Activated naive CD8-positive, alpha-beta T cell treated with anti-CD3 and anti-CD28 coated beads, Interleukin-2, amount 10 ng/mL, durations not matched to agents 7 days and 5 days (primary cell): ENCODE data around the gene NAXE. TPM values are rescaled to one million over a fixed set of nuclear protein-coding genes. Genes with fewer than 3 reads are reported as not detected.
"Not testable (repeated sequence)": the region's sequence is repeated elsewhere in the genome, so short reads cannot be mapped to it uniquely, and the experiment has no call there.

Source experiments
- ATAC-seq: fragments of 150-1000 bp; cut with Tn5 transposase; one replicate; pipeline ENCODE4 v1.10.0; 2021; ENCODE audit warnings: low read depth, moderate library complexity
- POLR2A ChIA-PET: fragments of 350-600 bp; sonication (Branson Sonifier 250); formaldehyde crosslinking; loops from one replicate; lab custom pipeline; 2021; ENCODE audit warnings: antibody characterized with exemption; lab: Charles Lee
- DNase-seq: peaks from one replicate; pipeline ENCODE4 v3.0.0; 2021
- H3K27ac Mint-ChIP-seq: one replicate; pipeline ENCODE4 v1.8.0; 2022; ENCODE audit warnings: mild to moderate bottlenecking, mixed read lengths
- H3K27me3 Mint-ChIP-seq: one replicate; pipeline ENCODE4 v1.8.0; 2022; ENCODE audit warnings: mild to moderate bottlenecking, moderate library complexity, mixed read lengths
- H3K36me3 Mint-ChIP-seq: one replicate; pipeline ENCODE4 v1.8.0; 2021; ENCODE audit warnings: mild to moderate bottlenecking, mixed read lengths
- H3K4me1 Mint-ChIP-seq: one replicate; pipeline ENCODE4 v1.8.0; 2021; ENCODE audit warnings: mixed read lengths
- H3K4me3 Mint-ChIP-seq: one replicate; pipeline ENCODE4 v1.8.0; 2022; ENCODE audit warnings: mild to moderate bottlenecking, moderate library complexity, mixed read lengths
- H3K9me3 Mint-ChIP-seq: one replicate; pipeline ENCODE4 v1.8.0; 2021; ENCODE audit warnings: mixed read lengths
- total RNA-seq, 2 experiments: library from RNA; stranded (reverse); gene quantifications; one replicate each; pipeline ENCODE4 v1.2.3, GENCODE V29; 2021

The NAXE gene
- total RNA-seq, 2 experiments from 2014 or later, result 53.8 TPM

DNA sequence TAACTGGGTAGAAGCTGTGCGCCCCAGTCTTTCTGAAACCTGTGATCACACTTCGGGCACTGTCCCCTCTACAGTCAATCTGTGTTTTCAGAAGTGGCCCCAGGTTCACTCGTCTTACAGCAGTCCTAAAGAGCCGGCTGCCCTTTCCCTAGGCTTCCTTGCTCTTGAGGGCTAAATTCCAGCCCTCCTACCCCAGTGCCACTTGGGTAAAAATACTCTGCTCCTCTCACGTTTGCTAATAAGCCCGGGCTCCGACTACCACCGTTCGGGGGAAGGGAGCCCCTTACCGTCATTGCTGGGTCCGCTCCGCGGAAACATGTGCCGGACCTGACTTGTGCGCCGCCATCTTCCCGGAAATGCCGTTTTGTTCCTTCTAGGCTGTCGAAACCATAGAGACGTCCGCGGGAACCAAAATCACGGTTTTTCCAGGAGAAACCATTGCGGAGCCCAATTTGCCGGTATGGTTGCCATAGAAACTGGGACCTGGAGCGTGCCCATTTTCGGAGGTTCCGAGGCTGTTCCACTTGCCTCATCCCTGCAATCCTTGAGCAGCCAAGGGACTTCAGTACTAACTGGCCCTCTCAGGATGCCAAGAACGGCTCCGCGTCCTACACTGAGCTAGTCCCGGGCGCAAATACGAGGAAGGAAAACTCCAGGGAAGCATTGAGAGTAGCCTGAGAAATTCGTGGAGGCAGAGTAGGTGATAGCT lies 9.7 kb downstream of the NAXE start, which contains the start of gene GPATCH4:
Gene GPATCH4 (minus strand): TSS at position 358 of the 709 bp plus-strand sequence.
- peak within 1 kb of the TSS; percentile 99 for H3K4me3 Mint-ChIP-seq
- peak within 1 kb of the TSS; percentile 96 for H3K27ac Mint-ChIP-seq
- H3K27me3 Mint-ChIP-seq, result no peaks in the 10 kb centered on the region

GRCh38 chr1:156601892-156602291 lies 10.3 kb downstream of the NAXE start:
- POLR2A ChIA-PET, result interaction anchor here (0.6 to 4.1 kb wide), 8 partner anchors 10 to 549 kb away, joined by 3 to 30 read pairs (median 5); partner anchors contain the start of genes MEF2D and NAXE
- no peak for DNase-seq
- no peaks in the 10 kb centered on the region for H3K27me3 Mint-ChIP-seq
- H3K4me1 Mint-ChIP-seq, result peaks cover 29% of the 10 kb centered on the region
- peak overlapping the region; percentile 99 for H3K4me3 Mint-ChIP-seq
- H3K36me3 Mint-ChIP-seq, result peaks cover 11% of the 10 kb centered on the region
- H3K27ac Mint-ChIP-seq, result peak overlapping the region; percentile 96
- no peaks in the 10 kb centered on the region for H3K9me3 Mint-ChIP-seq
- ATAC-seq, result no peak

More for the DNA sequence above, 9.7 kb downstream of the NAXE start, which contains the start of gene GPATCH4:
- DNase-seq, result peak; percentile 84
- H3K9me3 Mint-ChIP-seq, result no peaks in the 10 kb centered on the region
- POLR2A ChIA-PET, result interaction anchor here (0.6 to 4.1 kb wide), 8 partner anchors 10 to 549 kb away, joined by 3 to 30 read pairs (median 5); partner anchors contain the start of genes MEF2D and NAXE
- ATAC-seq, result peak; percentile 76
- peaks cover 13% of the 10 kb centered on the region for H3K36me3 Mint-ChIP-seq
- peaks cover 29% of the 10 kb centered on the region for H3K4me1 Mint-ChIP-seq

DNA sequence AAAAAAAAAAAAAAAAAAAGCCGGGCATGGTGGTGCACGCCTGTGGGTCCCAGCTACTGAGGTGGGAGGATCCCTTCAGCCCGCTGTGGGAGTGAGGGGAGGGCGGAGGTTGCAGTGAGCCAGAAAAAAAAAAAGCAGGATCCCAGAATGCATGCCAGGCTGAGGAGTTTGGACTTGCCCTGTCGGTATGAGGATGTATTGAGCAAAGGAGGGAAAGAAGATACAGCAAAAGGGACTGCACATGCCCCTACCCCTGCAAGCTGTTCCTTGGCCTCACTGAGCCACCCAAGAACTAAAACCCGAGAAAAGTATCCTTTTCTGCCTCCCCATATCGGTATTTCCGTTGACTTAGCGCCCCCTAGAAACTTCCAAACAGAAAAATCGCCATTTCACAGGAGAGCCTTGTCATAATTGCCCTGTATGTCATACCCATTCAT lies 11.0 kb downstream of the NAXE start:
- Mint-ChIP-seq H3K4me1 (peaks cover 30% of the 10 kb centered on the region), H3K36me3 (peaks cover 9% of the 10 kb centered on the region), H3K9me3 (no peaks in the 10 kb centered on the region), H3K27ac (no peak overlapping the region), H3K27me3 (no peaks in the 10 kb centered on the region), H3K4me3 (peak overlapping the region; percentile 50)
- POLR2A ChIA-PET, result interaction anchor here (0.7 to 4.1 kb wide), 4 partner anchors 11 to 145 kb away, joined by 3 to 30 read pairs (median 12); partner anchors contain the start of genes MEF2D and NAXE
- no peak for ATAC-seq
- DNase-seq, result peak; percentile 18

DNA sequence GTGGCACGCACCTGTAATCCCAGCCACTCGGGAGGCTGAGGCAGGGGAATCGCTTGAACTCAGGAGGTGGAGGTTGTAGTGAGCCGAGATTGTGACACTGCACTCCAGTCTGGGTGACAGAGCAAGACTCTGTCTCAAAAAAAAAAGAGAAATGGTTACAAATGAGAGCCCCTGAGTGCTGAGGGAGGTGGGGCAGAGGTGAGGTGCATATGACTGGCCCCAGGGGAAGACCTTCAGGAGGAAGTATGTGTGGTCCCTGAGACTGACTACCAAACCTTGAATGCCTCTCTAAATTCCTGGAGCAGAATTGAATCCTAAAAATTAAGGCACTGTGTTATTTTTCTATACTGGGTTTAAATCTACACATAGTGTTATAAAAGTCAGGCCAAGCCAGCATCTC lies 15.8 kb downstream of the NAXE start:
- not testable (repeated sequence) for H3K4me1 Mint-ChIP-seq, ATAC-seq
- H3K27me3 Mint-ChIP-seq, result peaks cover 11% of the 10 kb centered on the region

DNA sequence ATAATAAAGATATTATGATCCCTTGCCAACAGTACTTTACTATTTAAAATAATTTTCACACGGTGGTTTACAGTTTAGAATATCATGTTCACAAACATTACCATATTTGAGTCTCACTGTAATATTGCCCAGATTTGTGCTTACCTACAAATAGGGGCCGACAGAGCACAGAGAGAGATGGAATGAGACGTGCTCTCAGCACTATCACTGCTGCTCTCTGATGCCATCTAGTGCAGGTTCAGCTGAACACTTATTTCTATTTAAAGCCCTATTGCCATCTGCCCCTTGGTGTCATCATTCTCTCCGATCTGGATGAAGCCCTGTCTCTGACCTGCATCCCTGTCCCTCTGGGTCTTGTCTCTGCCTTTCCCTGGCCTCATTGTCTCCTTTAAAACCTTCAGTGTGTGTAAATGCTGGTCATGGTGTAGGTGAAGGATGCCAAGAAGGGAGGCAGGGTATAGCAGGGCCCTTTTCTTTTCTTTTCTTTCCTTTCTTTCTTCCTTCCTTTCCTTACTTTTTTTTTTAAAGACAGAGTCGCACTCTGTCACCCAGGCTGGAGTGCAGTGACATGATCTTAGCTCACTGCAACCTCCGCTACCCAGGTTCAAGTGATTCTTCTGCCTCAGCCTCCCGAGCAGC lies 16.6 kb downstream of the NAXE start:
- POLR2A ChIA-PET, result interaction anchor here (1.1 to 1.8 kb wide), 2 partner anchors 17 to 22 kb away, joined by 3 to 8 read pairs; partner anchors contain the start of gene NAXE
- Mint-ChIP-seq H3K4me1 (peaks cover 6% of the 10 kb centered on the region), H3K9me3 (no peaks in the 10 kb centered on the region), H3K27ac (peak overlapping the region; percentile 9), H3K27me3 (peaks cover 18% of the 10 kb centered on the region), H3K4me3 (no peak overlapping the region), H3K36me3 (no peaks in the 10 kb centered on the region)
- ATAC-seq (peak; percentile 93), DNase-seq (peak; percentile 45)

More for the DNA sequence above, 15.8 kb downstream of the NAXE start:
- peak; percentile 10 for DNase-seq
- H3K36me3 Mint-ChIP-seq, H3K9me3 Mint-ChIP-seq, POLR2A ChIA-PET, H3K4me3 Mint-ChIP-seq, H3K27ac Mint-ChIP-seq: not testable (repeated sequence)

DNA sequence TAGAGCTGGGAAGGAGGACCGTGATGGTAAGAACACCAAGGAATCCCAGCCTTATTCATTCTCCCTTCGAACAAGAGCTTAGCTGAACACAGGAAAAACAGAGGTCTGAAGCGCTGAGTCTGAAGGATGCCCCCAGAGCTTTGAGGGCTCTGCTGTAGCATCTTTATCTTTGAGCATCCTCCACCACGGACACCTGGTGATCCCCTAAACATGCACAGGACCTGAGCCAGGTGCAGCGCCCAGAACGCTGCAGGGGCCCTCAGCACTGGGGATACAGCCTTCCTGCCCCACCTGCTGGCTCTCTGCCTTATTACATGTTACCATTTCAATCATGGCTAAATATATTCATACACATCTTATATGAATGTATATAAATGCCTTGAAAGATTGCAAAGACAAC lies 17.4 kb downstream of the NAXE start:
- Mint-ChIP-seq H3K36me3 (no peaks in the 10 kb centered on the region), H3K9me3 (no peaks in the 10 kb centered on the region), H3K4me3 (no peak overlapping the region), H3K27me3 (peaks cover 22% of the 10 kb centered on the region), H3K27ac (no peak overlapping the region), H3K4me1 (peaks cover 6% of the 10 kb centered on the region)
- ATAC-seq, result peak; percentile 74
- POLR2A ChIA-PET, result interaction anchor here (0.5 to 1.8 kb wide), 3 partner anchors 9 to 23 kb away, joined by 3 to 8 read pairs (median 3); partner anchors contain the start of gene NAXE
- DNase-seq, result peak; percentile 59

DNA sequence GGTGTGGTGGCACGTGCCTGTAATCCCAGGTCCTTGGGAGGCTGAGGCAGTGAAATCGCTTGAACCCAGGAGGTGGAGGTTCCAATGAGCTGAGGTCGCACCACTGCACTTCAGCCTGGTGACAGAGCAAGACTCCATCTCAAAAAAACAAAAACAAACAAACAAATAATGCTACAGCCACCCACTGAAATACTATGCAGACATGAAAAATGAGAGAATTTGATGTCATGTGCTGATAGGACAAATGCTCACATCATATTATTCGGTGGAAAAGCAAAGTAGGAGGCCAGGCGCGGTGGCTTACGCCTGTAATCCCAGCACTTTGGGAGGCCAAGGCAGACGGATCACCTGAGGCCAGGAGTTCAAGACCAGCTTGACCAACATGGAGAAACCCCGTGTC lies 18.5 kb downstream of the NAXE start:
- DNase-seq, H3K4me3 Mint-ChIP-seq, H3K9me3 Mint-ChIP-seq, H3K4me1 Mint-ChIP-seq, H3K27ac Mint-ChIP-seq, H3K36me3 Mint-ChIP-seq, POLR2A ChIA-PET, ATAC-seq: not testable (repeated sequence)
- peaks cover 32% of the 10 kb centered on the region for H3K27me3 Mint-ChIP-seq

GRCh38 chr1:156612666-156613065 lies 21.1 kb downstream of the NAXE start:
- DNase-seq, result no peak
- Mint-ChIP-seq H3K9me3 (no peaks in the 10 kb centered on the region), H3K4me3 (no peak overlapping the region), H3K36me3 (no peaks in the 10 kb centered on the region), H3K27ac (no peak overlapping the region), H3K4me1 (peaks cover 7% of the 10 kb centered on the region), H3K27me3 (peaks cover 53% of the 10 kb centered on the region)
- POLR2A ChIA-PET, result no interaction called here
- ATAC-seq, result no peak

GRCh38 chr1:156615946-156616345 lies 24.4 kb downstream of the NAXE start:
- POLR2A ChIA-PET, result no interaction called here
- no peak overlapping the region for H3K4me3 Mint-ChIP-seq
- DNase-seq (no peak), ATAC-seq (no peak)
- H3K9me3 Mint-ChIP-seq, result no peaks in the 10 kb centered on the region
- H3K27ac Mint-ChIP-seq, result no peak overlapping the region
- no peaks in the 10 kb centered on the region for H3K36me3 Mint-ChIP-seq
- H3K4me1 Mint-ChIP-seq, result peaks cover 7% of the 10 kb centered on the region
- H3K27me3 Mint-ChIP-seq, result peaks cover 76% of the 10 kb centered on the region

DNA sequence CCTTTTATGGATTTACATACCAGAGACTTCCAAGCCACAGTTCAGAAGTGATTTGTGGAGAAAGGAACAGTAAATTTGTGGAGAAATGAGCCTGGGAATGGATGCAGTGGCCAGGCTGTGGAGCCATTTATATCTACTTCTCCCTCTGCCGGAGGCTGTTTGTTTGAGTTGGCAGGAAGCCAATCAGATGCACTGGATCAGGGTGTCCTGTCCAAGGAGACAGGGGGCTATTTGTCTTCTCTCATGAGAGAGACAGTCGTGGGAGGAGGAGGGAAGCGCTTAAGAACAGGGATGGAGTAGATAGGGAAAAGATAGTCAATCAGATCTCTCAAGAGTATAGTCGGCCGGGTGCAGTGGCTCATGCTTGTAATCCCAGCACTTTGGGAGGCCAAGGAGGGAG lies 24.9 kb downstream of the NAXE start:
- no peaks in the 10 kb centered on the region for H3K36me3 Mint-ChIP-seq
- POLR2A ChIA-PET, result no interaction called here
- ATAC-seq (no peak), DNase-seq (no peak)
- H3K4me1 Mint-ChIP-seq, result peaks cover 7% of the 10 kb centered on the region
- H3K4me3 Mint-ChIP-seq, result no peak overlapping the region
- no peaks in the 10 kb centered on the region for H3K9me3 Mint-ChIP-seq
- peaks cover 77% of the 10 kb centered on the region for H3K27me3 Mint-ChIP-seq
- no peak overlapping the region for H3K27ac Mint-ChIP-seq

DNA sequence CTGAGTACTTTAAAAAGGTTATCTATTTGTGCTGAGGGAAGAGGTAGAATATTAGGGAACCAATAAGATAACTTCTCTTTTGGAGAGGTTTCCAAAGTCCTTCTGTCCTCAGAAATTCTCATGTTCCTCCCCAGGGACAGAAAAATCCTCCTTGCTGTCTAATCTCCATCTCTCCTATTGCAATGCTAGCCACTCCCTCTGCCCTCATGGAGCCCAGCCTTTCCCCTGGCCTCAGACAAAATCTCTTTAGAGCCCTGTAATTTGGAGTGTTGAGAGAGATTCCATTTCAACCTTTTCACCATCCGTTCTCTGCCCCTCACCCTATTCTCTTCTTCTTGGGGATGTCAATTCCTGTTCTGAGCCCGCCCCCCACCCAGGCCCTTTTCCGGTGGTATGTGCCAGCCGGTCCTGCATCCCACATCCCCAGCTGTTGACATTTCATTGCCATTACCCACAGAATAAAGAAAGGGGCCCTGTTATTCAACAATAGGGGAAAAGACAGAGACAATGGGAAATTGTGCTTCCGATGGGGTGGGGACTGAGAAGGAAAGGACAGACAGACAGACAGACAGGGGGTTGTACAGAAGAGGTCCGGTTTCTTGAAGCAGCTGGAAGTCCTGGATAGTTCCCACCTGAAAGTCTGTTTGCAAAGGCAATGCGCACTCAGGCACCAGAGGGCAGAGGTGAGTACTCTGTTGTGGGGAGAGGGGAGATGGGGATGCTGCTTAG lies 27.4 kb downstream of the NAXE start, which contains the start of gene HAPLN2:
Gene HAPLN2 (plus strand): TSS at position 563 of the 729 bp plus-strand sequence. CDS start 4,076 bp downstream, outside the sequence.
- no peak for ATAC-seq
- POLR2A ChIA-PET, result no interaction called here
- H3K27me3 Mint-ChIP-seq, result peaks cover 79% of the 10 kb centered on the region
- H3K36me3 Mint-ChIP-seq, result no peaks in the 10 kb centered on the region
- no peaks in the 10 kb centered on the region for H3K9me3 Mint-ChIP-seq
- DNase-seq, result no peak
- peaks cover 7% of the 10 kb centered on the region for H3K4me1 Mint-ChIP-seq
- no peak within 1 kb of the TSS for H3K27ac Mint-ChIP-seq
- H3K4me3 Mint-ChIP-seq, result no peak within 1 kb of the TSS

GRCh38 chr1:156619582-156619955 lies 28.0 kb downstream of the NAXE start:
- Mint-ChIP-seq H3K9me3 (no peaks in the 10 kb centered on the region), H3K4me3 (no peak overlapping the region), H3K4me1 (peaks cover 7% of the 10 kb centered on the region), H3K27ac (no peak overlapping the region), H3K27me3 (peaks cover 77% of the 10 kb centered on the region), H3K36me3 (no peaks in the 10 kb centered on the region)
- POLR2A ChIA-PET, result no interaction called here
- ATAC-seq (no peak), DNase-seq (no peak)
